GM13977 (cell line): ENCODE results near the gene TIA1.

Source experiments
- DNase-seq: peaks from one replicate; pipeline ENCODE4 v3.0.0; 2012; ENCODE audit warnings: low spot score
- CTCF ChIP-seq: IDR thresholded peaks from 2 replicates; pipeline ENCODE4 v1.5.1; 2012; ENCODE audit warnings: mild to moderate bottlenecking, control low read depth; ENCODE audit not compliant: insufficient read depth; ENCODE audit errors: extremely low read depth, missing control alignments
- in situ Hi-C: fragments of 300-500 bp; cut with MboI; formaldehyde crosslinking; loops from one replicate; pipeline ENCODE4 v1.12.0; 2022; ENCODE audit warnings: low sequenced_read_pairs, low pct_unique_long_range_greater_than_20kb, mixed read lengths, inconsistent platforms; ENCODE audit not compliant: unreplicated experiment

The TIA1 gene

DNA sequence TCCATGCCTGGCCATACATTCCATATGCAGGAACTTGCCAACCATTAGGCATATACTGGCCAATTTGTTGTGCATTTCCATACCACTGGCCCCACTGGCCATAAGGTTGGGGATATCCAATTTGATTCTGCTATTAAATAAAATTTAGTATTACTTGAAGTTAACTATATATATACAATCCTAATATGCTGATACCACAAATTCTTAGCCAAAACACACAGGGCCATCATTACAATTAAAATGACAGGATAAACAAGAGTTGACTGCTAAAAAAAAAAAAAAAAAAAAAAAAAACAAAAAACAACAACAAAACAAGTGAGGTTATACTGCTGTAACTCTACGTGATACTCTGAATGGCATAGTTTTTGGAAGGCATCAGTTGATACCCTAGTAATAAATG is 34.1 kb downstream of the TIA1 start:
- DNase-seq = no peak
- in situ Hi-C loops = no loop called here
- TF ChIP-seq CTCF = no peak

GRCh38 chr2:70212298-70212932 is 36.0 kb downstream of the TIA1 start:
- no peak for DNase-seq
- TF ChIP-seq CTCF = no peak
- in situ Hi-C loops = no loop called here

- in situ Hi-C loops = no loop called here
- DNase-seq = no peak
- no peak for TF ChIP-seq CTCF
Measured at GRCh38 chr2:70211595-70211994, 36.8 kb downstream of the TIA1 start.

DNA sequence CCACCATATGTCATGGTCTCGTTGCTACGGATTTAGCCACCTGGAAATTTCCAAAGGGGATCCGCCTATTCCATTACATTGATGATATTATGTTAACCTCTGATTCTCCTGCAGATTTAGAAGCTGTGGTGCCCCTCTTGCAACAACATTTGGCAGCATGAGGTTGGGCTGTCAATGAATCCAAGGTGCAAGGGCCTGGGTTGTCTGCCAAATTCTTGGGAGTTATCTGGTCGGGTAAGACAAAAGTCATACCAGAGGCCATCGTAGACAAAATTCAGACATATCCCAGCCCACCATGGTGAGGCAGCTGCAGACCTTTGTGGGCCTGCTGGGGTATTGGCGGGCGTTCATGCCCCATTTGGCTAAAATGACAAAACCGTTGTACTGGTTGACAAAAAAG is 44.0 kb downstream of the TIA1 start:
- in situ Hi-C loops = no loop called here
- no peak for DNase-seq
- no peak for TF ChIP-seq CTCF

- in situ Hi-C loops = no loop called here
- DNase-seq = no peak
Measured at GRCh38 chr2:70203086-70203485, 45.3 kb downstream of the TIA1 start.

DNA sequence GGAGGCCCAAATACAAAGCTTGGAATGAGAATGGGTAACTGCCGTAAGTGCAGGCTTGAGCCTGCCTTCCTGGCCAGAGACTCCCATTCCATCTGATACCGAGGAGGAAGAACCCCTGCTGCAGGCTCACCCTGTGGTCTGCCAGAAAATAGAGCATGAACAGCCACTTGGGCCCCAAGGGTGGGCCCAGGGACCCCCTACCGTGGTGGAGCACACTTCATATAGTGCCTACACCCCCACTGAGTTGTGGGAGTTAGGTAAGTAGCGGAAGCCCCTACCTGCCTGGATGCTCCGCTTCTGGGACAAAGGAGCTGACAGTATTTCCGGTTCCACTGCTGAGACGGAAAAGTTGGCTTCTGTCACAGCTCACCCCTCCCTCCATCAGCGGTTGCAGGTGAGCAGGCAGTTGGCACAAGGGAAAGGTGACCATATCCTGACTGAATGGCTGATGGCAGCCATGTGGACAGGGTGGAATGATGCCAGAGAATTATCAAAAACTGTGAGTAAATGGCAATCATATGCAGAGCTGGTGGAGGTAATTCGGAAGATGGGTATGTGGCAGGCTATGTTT is 46.1 kb downstream of the TIA1 start:
- DNase-seq = no peak
- in situ Hi-C loops = no loop called here
- no peak for TF ChIP-seq CTCF

More at GRCh38 chr2:70203086-70203485, 45.3 kb downstream of the TIA1 start:
- no peak for TF ChIP-seq CTCF
